Fibroblast of gingiva (primary cell): ENCODE results near the gene ISOC2.
"Not testable (repeated sequence)": the region's sequence is repeated elsewhere in the genome, so short reads cannot be mapped to it uniquely, and the experiment has no call there.

Source experiments
- DNase-seq: peaks from one replicate; pipeline ENCODE4 v3.0.0-alpha.2; 2011; ENCODE audit warnings: low read depth

ISOC2 gene

DNA sequence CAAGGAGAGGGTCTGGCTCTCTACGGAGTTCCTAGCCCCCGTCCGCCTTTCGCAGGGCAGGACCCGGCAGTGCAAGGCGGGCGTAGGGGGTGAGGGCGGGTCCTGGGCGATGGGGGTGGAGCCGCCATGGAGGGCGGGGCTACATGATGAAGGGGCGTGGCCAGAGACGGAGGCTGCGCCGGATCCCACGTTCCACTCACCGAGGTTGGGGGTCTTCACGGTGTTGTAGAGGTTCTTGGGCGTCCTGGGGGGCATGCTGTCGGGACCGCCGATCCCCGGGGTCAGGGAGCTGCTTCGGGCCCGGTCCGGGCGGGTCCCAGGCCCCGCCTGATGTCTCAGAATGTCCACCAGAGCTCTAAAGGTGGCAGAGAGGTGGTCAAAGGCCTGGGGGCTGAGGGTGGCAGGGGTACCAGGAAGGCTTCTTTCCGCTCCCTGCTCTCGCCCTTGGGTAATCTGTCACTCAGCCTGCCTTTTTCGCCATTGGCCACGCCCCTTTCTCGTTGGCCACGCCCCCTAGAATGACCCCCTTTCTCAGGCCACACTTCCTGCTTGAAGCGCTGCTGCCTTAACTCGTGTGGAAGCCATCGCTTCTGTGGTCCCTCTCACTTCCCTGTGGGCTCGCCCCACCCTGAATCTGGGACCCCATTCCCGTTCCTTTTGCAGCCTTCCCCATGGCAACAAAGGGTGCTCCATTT is 20.9 kb downstream of the ISOC2 start:
- no peak for DNase-seq

DNA sequence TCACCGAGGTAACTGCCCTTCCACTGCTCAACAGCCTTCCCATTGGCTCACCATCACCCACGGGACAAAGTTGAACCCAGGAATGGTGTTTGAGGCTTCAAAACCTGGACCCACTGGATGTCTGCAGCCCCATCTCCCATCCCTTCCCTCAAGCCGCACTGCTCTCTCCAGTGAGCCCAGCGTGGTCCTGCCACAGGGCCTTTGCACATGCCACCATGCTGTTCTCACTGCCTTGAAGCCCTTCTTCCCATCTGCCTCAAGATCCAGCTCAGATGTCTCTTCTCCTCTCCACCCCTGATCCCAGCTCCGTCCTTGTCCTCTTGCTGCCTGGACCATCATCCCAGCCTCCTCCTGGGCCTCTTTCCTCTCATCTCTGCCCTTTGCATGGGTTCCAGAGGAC is 22.4 kb downstream of the ISOC2 start:
- no peak for DNase-seq

DNA sequence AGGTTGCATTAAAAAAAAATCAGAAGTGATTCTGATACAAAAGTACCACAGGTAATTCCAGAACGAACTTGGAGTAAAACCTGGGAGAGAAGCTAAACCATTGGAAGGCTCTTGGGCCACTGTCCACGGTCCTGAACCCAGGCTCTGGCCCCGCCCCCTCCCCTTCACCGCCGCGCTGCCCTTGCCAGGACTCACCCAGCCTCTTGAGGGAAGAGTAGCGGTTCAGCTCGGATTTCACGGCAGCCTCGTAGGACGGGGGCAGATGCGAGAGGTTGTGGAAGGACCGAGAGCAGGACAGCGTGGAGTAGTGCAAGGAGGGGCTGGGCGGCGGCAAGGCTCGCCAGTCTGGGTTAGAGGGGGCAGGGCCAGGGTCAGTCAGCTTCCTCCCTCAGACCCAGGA is 24.0 kb downstream of the ISOC2 start:
- DNase-seq: peak; percentile 30

DNA sequence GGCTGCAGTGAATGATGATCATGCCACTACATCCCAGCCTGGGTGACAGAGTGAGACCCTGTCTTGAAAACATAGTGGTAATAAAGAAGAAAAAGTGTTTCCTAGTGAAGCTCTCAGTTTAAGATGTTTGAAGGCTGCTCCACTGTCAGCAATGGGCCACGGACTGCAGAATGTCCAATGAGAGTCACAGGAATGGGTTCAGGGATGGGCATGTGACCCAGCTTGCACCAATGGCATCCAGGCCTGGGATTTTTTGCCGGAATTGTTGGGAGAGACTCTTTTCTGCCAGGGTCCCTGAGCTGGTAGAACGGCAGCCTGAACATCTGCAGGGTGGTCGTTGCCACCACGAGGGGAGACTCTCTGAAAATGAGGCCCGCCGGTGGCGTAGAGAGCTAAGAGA is 24.6 kb downstream of the ISOC2 start:
- no peak for DNase-seq

DNA sequence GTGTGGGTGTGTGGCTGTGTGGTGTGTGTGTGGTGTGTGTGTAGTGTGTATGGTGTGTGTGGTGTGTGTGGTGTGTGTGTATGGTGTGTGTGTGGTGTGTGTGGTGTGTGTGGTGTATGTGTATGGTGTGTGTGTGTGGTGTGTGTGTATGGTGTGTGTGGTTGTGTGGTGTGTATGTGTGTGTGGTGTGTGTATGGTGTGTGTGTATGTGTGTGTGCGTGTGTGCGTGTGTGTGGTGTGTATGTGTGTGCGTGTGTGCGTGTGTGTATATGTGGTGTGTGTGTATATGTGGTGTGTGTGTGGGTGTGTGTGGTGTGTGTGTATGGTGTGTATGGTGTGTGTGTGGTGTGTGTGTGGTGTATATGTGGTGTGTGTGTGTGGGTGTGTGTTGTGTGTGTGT is 26.4 kb downstream of the ISOC2 start:
- DNase-seq: no peak

DNA sequence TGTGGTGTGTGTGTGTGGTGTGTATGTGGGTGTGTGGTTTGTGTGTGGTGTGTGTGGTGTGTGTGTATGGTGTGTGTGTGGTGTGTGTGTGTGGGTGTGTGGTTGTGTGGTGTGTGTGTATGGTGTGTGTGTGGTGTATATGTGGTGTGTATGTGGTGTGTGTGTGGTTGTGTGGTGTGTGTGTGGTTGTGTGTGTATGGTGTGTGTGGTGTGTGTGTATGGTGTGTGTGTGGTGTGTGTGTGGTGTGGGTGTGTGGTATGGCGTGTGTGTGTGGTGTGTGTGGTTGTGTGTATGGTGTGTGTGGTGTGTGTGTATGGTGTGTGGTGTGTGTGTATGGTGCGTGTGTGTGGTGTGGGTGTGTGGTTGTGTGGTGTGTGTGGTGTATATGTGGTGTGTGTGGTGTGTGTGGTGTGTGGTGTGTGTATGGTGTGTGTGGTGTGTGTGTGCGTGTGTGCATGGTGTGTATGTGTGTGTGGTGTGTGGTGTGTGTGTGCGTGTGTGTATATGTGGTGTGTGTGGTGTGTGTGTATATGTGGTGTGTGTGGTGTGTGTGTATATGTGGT is 27.0 kb downstream of the ISOC2 start:
- no peak for DNase-seq

DNA sequence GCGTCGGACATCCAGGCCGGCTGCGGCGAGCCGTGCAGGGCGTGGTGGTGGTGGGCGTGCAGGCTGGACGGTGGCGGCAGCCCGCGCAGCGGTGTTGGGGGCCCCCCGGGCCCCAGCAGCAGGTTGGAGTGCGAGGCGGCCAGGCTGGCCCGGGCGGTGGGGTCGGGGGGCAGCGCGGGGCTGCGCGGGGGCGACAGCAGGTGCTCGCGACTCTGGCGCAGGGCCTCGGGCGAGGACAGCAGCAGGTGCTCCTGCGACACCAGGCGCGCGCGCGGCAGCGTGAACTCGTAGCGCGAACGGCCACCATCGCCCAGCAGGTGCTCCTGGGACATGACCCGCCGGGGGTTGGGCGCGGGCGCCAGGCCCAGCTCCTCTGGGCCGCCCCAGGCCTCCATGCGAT is 28.1 kb downstream of the ISOC2 start:
- DNase-seq: no peak

DNA sequence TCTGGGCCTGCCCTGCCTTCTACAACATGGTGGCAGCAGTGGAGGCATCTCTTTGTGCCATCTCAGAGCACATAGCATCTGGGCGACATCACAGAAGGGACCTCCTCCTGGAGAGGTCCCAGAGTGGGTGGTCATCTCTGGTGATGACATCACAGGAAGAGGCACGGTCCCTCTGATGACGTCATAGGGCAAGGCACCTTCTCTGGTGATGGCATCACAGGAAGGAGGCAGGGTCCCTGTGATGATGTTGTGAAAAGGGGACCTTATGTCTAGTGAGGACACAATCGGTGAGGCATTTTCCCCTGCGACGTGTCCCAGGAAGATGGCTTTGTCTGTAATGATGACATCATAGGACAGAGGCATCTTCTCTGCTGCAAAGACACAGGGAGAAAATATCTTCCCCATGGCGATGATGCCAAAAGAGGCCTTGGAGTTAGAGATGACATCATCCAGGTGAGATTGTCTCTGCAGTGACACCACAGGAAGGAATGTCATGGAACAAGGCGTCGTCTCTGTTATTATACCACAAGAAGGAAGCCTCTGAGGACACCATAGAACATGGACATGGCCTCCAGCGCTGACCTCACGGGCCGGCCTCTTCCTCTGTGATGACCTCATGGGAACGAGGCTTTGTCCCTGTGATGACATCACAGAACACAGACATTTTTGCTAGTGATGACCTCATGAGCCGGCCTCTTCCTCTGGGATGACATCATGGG is 29.0 kb downstream of the ISOC2 start:
- DNase-seq: no peak

DNA sequence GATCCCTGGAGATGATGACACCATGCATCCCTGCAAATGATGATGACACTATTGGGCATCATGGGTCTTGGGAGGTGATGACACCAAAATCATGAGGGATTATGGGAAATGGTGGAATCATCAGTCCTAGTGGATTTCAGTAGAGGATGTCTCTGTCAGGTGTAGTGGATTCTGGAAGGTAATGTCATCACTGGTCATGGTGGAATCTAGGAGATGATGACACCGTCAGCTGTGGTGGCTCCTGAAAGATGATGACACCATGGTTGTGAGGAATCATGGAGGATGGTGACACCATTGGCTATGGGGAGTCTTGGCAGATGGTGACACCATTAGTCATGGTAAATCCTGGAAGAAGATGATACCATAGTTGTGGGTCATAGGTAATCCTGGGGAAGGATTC is 30.3 kb downstream of the ISOC2 start:
- no peak for DNase-seq

DNA sequence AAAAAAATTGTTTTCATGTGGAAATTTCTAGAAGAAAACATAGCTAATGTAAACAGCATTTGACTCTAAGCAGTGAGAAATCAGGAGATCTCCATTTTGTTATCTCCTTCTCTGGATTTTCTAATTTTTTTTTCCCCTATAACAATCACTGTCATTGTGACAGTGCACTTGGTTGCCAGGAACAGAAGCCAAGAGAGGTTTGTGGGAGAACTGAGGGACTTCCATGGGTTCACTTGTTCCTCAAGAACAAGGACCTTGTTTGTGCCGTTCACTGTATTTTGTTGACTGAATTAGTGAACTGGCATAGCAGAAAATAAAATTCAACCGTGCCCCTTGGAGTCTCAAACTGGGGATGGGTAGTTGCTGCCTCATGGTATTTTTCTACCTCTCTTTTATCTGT is 35.4 kb downstream of the ISOC2 start:
- DNase-seq: no peak

DNA sequence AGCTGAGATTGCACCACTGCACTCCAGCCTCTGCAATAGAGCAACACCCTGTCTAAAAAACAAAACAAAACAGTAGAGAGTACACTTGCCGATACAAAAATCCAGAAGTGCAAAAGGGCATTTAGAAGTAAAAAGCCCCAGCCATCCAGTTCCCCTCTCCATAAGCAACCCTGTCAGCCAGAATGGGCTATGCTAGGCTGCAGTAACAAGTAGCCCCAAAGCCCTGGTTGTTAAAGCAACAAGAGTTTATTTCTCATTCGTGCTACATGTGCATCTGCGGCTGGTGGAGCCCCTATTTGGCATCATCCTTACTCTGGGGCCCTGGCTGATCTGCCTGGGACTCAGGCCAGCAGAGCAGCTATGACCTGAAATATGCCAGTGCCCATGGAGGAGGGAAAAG is 36.9 kb downstream of the ISOC2 start:
- DNase-seq: no peak

DNA sequence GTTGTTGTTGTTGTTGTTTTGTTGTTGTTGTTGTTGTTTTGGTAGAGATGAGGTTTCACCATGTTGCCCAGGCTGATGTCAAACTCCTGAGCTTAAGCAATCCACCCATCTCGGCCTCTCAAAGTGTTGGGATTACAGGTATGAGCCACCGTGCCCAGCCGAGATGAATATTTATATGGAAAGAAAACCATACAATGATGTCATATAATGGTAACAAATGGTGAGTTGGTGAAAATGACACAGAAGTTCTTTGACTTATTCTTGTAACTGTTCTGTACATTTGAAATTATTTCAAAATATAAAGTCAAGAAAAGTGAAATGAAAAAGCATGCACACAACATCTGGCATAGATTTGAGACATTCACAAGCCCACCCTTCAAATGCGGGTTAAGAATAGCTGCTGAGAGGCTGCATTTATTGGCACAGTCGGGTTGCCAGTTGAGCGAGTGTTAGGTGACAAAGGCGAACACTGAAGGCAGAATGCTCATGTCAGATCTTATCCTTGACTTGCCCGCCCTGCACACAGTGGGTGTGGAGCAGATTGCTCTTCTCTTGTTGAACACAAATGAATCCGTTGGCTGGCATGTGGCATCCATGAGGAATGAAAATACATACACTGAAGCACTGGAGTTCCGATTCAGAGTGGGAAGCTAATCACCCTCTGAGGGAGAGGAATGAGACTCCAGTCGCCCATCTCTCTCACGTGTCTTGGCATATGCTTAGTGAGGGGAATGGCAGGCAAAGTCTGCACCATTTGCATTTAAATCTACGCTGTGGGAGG is 38.0 kb downstream of the ISOC2 start:
- no peak for DNase-seq

DNA sequence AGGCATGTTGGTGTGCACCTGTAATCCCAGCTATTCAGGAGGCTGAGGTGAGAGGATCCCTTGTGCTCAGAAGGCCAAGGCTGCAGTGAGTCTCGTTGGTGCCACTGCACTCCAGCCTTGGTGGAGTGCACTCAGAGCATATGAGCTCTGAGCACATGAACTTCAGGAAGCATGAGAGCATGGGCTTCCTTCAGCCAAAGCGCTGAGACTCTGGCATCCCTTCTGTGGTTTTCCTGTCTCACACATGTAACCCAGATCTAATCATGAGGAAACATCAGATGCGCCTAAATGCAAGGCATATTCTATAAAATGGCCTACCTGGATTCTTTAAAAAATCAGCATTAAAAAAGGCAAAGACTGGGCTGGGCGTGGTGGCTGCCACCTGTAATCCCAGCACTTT is 40.2 kb downstream of the ISOC2 start:
- DNase-seq: not testable (repeated sequence)

DNA sequence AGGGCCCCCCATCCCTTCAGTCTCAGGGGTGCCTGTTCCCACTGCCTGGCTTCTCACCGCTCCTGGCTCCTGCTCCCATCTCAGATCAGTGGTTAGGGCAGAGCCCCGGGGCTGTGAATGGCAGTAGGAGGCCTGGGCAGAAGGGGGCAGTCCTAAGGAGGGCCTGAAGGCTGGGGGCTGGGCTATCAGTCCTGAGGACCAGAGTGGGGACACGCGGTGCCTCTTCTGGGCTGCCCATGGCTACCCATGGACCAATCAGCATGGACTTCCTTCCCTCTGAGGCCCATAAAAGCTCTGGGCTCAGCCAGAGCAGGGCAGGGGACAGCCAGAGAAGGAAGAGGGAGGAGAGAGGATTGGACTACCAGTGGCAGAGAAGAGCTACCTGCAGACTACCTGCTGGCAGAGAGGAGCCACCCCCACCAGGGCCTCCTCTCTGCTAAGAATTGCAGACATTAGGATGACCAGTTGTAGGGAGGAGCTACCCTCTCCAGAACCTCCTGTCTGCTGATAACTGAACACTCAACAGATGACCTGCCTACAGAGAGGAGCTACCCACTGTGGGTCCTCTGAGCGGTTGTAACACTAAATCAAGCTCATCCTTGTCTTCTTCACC is 41.7 kb downstream of the ISOC2 start:
- no peak for DNase-seq

DNA sequence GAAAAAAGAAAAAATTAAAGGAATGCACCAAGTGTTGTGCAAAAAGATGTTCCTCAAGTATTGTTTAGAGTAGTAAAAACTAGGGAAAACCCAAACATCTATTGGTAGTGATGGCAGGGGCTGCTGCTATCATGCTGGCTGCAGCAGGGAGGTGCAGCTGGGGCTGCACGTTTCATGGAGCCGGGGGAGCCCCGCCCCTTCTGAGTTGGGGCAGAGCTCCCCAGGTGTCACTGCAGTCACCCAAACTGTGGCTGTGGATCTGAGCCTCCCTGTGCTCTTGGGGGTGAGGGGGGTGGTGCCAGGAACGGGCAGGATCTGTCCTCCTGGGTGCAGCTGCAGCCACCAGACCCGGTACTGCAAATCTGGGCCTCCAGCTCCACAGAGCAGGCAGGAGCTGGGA is 42.3 kb downstream of the ISOC2 start:
- DNase-seq: no peak

DNA sequence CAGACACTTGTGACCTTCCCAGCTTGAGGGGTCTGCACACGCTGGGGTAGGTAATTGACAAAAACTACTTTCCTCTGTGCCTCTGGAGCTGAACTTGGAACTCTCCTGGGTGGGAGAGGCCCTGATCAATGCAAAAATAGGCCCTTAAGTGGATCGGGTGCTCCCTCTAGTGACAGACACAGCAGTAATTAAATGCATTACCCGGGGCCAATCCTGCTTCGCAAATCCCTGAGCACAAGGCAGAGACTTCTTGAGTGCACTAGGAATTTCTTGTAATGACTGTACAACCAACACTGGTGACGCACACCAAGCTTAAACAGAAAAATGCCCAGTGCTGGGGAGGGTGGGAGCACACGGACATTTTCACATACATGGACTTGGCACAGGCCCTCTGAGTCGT is 43.3 kb downstream of the ISOC2 start:
- peak; percentile 71 for DNase-seq

DNA sequence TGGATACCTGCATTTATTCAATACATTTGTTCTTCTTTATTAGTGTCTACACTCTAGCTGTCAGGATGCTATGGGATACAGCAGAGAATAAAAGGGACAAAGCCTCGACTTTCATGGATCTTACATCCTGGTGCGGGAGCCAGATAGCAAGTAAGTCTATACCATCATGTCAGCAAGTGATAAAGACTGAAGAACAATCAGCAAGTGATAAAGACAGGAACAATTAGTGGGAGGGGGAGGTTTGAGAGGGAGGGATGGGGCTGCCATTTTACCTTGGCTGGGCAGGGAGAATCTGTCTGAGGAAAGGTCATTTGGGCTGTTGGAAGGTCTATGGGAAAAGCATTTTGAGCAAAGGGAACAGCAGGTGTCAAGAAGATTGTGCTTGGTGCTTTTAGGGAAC is 51.3 kb downstream of the ISOC2 start:
- DNase-seq: no peak

DNA sequence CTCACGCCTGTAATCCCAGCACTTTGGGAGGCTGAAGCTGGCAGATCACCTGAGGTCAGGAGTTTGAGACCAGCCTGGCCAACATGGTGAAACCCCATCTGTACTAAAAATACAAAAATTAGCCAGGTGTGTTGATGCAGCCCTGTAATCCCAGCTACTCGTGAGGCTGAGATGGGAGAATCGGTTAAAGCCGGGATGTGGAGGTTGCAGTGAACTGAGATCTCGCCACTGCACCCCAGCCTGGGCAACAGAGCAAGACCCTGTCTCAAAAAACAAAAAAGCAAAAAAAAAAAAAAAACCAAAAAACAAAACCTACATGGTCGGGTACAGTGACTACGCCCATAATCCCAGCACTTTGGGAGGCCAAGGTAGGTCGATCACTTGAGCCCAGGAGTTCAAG is 52.3 kb downstream of the ISOC2 start:
- DNase-seq: not testable (repeated sequence)

DNA sequence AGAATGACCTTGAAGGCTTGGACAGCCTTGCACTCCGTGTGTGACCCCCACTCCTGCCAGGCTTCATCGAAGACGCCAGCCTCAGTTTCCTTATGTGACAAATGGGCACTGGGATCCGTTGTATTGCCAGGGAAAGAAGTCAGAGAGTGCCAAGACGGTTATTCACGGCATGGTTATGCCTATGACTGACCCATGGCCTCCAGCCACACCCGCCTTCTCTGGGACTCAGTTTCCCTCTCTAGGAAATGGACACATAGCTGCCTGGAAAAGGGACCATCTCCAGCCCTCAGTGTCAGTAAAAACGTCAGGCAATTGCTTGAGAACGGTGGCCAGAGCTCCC is 52.9 kb downstream of the ISOC2 start:
- DNase-seq: no peak

DNA sequence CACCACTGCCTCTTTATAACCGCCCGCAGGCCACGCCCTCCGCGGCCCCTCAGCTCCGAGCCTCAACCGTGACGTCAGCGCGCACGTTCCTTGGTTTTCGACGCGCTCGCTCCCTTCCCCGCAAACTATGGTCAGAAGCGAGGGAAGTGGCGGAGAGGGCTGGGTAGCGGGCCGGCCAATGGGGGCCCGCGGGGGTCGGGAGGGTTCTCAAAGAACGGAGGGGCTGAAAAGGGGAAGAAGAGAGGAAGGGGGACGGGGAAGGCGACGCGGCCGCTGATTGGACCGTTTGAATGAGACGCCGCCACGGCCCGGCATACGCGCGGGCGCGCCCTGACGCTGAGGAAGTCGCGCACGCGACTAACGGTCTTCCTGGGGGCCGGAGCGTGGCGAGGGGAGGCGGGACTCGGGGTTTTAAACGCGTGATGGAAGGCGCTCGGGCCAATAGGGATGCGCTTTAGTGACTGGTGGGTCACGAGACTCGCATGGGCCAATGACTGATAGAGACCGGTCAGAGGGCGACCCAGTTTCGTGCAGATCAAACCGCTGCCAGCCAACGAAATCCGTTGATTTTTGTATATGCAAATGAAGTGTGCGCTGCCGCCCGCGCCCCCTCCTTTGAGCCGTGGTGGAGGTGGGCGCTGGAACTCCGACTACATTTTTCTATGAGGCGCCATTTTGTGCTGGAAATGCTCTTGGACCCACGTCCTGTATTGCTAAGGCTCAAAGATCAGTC is 53.5 kb downstream of the ISOC2 start:
- DNase-seq: peak; percentile 99

DNA sequence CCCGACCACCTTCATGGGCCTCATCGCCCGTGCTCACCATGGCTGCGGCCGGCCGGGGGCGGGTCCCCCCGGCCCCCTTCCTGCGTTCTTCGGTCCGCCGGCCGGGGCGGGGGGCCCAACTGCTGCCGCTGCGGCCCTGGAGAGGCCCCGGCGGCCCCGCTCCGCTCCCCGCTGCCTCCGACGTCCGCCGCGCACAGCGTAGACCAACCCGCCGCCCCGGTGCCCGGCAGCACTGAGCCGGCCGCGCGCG is 54.0 kb downstream of the ISOC2 start, which contains the start of gene UBE2S:
TSS of gene UBE2S (minus strand) at position 239 of the 250 bp plus-strand sequence. CDS start at position 40, 199 bp downstream.
- not testable (repeated sequence) for DNase-seq
